A549 (cell line): ENCODE data around the gene INO80C.

Experiments used
- CHD2 ChIP-seq: fragments of 150-350 bp; IDR thresholded peaks from 2 replicates; pipeline ENCODE4 v1.6.1; 2014; ENCODE audit warnings: low read length; ENCODE audit not compliant: partially characterized antibody
- CTCF ChIP-seq: fragments of >200 bp; sonication (Bioruptor Twin); formaldehyde crosslinking; IDR thresholded peaks from 3 replicates; pipeline ENCODE4 v1.5.1; 2016
- HOXA7 ChIP-seq: fragments of 250-450 bp; sonication (Bioruptor Pico); IDR thresholded peaks from 2 replicates; pipeline ENCODE4 v1.5.0; 2020; ENCODE audit warnings: mild to moderate bottlenecking, moderate library complexity
- MAX ChIP-seq: IDR thresholded peaks from 2 replicates; pipeline ENCODE4 v1.6.1; 2012
- POLR2AphosphoS2 ChIP-seq: conservative IDR thresholded peaks from 2 replicates; pipeline ENCODE4 v1.6.1; 2012; ENCODE audit warnings: low read length, improper control_type of control experiment, inconsistent platforms
- REST ChIP-seq: fragments of 200-600 bp; sonication (generic); IDR thresholded peaks from 2 replicates; pipeline ENCODE4 v1.6.1; 2016; ENCODE audit warnings: antibody characterized with exemption, mild to moderate bottlenecking, moderate library complexity
- RFX5 ChIP-seq: fragments of 450-650 bp; IDR thresholded peaks from 2 replicates; pipeline ENCODE4 v1.7.1; 2014; ENCODE audit warnings: antibody characterized with exemption, mild to moderate bottlenecking, moderate library complexity
- ZFP36 ChIP-seq: fragments of 450-650 bp; IDR thresholded peaks from 2 replicates; pipeline ENCODE4 v1.6.1; 2014; ENCODE audit warnings: borderline replicate concordance; ENCODE audit not compliant: partially characterized antibody

GRCh38 chr18:35522130-35522959 is 24.6 kb upstream of the INO80C start:
- TF ChIP-seq CTCF = no peak
- TF ChIP-seq CHD2 = no peak
- no peak for TF ChIP-seq REST
- no peak for TF ChIP-seq RFX5
- TF ChIP-seq MAX = no peak
- no peak for TF ChIP-seq ZFP36
- no peak for TF ChIP-seq POLR2AphosphoS2
- no peak for TF ChIP-seq HOXA7 (CRISPR knock-in tag)
